Loucy (cell line): Measurements from ENCODE around the gene BICRAL.
"Not testable (repeated sequence)": the region's sequence is repeated elsewhere in the genome, so short reads cannot be mapped to it uniquely, and the experiment has no call there.

ENCODE experiments used
- EZH2phosphoT487 ChIP-seq: fragments of 200-600 bp; IDR thresholded peaks from 2 replicates; pipeline ENCODE4 v1.6.1; 2018; ENCODE audit warnings: antibody characterized with exemption, mild to moderate bottlenecking, moderate library complexity, borderline replicate concordance
- TF ChIP-seq, protein P1 (sequence below): fragments of 200-600 bp; sonication (generic); conservative IDR thresholded peaks from 2 replicates; pipeline ENCODE4 v1.5.1; 2014; ENCODE audit warnings: mild to moderate bottlenecking, antibody characterized with exemption, low read length

DNA sequence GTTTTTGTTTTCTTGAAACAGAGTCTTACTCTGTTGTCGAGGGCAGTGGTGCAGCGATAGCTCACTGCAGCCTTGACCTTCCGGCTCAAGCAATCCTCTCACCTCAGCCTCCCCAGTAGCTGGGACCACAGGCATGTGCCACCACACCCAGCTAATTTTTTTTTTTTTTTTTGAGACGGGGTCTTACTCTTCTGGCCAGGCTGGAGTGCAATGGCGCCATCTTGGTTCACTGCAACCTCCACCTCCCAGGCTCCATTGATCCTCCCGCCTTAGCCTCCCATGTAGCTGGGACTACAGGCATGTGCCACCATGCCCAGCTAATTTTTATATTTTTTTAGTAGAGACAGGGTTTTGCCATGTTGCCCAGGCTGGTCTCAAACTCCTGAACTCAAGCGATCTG lies 24.5 kb downstream of the BICRAL start:
- TF ChIP-seq, protein P1, sequence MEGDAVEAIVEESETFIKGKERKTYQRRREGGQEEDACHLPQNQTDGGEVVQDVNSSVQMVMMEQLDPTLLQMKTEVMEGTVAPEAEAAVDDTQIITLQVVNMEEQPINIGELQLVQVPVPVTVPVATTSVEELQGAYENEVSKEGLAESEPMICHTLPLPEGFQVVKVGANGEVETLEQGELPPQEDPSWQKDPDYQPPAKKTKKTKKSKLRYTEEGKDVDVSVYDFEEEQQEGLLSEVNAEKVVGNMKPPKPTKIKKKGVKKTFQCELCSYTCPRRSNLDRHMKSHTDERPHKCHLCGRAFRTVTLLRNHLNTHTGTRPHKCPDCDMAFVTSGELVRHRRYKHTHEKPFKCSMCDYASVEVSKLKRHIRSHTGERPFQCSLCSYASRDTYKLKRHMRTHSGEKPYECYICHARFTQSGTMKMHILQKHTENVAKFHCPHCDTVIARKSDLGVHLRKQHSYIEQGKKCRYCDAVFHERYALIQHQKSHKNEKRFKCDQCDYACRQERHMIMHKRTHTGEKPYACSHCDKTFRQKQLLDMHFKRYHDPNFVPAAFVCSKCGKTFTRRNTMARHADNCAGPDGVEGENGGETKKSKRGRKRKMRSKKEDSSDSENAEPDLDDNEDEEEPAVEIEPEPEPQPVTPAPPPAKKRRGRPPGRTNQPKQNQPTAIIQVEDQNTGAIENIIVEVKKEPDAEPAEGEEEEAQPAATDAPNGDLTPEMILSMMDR, result not testable (repeated sequence)
- not testable (repeated sequence) for TF ChIP-seq EZH2phosphoT487
